IPS DF 6.9 (cell line): ENCODE measurements around the gene MYO5A.
"Not testable (repeated sequence)": the region's sequence is repeated elsewhere in the genome, so short reads cannot be mapped to it uniquely, and the experiment has no call there.

Experiments
- DNase-seq: peaks from one replicate; pipeline ENCODE4 v3.0.0-alpha.2; 2013; ENCODE audit warnings: low read depth, low spot score
- H3K27ac ChIP-seq: one replicate; pipeline ENCODE4 v1.5.1; 2013; ENCODE audit warnings: low read length, control low read depth
- H3K27me3 ChIP-seq: 2 replicates; pipeline ENCODE4 v1.6.1; 2013; ENCODE audit warnings: mild to moderate bottlenecking, low read length; ENCODE audit not compliant: control insufficient read depth, insufficient read depth
- H3K36me3 ChIP-seq: 2 replicates; pipeline ENCODE4 v1.6.1; 2013; ENCODE audit warnings: low read length; ENCODE audit not compliant: control insufficient read depth, insufficient read depth
- H3K4me1 ChIP-seq: 2 replicates; pipeline ENCODE4 v1.6.1; 2013; ENCODE audit warnings: low read length; ENCODE audit not compliant: control insufficient read depth, insufficient read depth
- H3K4me3 ChIP-seq: 2 replicates; pipeline ENCODE4 v1.5.1; 2013; ENCODE audit warnings: mild to moderate bottlenecking, low read length
- H3K9me3 ChIP-seq: 2 replicates; pipeline ENCODE4 v1.6.1; 2013; ENCODE audit warnings: low read length, inconsistent platforms; ENCODE audit not compliant: control insufficient read depth, insufficient read depth
- WGBS: extraction: QIAGEN DNeasy Blood & Tissue Kit; methylation state at CpG from one replicate; pipeline ENCODE4 v1.1.7; 2013; ENCODE audit warnings: mixed read lengths, missing lambda C conversion rate; ENCODE audit not compliant: insufficient read length, insufficient coverage; 5-methylcytosine and 5-hydroxymethylcytosine counted together

The MYO5A gene

DNA sequence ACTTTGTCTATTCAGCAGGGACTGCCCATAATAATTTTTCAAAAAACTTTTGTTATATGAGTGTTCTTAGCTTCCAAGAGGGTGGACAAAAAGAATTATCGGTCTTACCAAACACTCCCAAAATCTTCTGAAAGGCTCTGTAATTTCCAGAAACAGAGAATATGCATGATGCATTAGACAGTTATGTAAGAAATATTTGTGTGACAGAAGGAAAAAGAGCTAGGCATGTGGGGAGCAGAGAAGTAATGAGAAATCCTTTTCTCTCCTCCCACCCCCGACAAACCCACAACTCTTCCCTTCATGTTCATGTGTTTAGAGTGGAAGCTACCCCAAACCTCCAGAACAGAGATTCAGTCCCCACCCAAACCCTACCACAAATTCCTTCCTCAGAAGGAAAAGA, 86.8 kb downstream of the MYO5A start:
- Histone ChIP-seq H3K27me3 (no peaks in the 10 kb centered on the region), H3K27ac (no peak overlapping the region), H3K4me1 (peaks cover 2% of the 10 kb centered on the region; the same call in 1 of the 2 replicates), H3K9me3 (peaks cover 4% of the 10 kb centered on the region), H3K36me3 (no peaks in the 10 kb centered on the region; the same call in 1 of the 2 replicates), H3K4me3 (no peak overlapping the region)
- no CpG with 5 or more reads among the region's 2 CpGs for WGBS
- no peak for DNase-seq

DNA sequence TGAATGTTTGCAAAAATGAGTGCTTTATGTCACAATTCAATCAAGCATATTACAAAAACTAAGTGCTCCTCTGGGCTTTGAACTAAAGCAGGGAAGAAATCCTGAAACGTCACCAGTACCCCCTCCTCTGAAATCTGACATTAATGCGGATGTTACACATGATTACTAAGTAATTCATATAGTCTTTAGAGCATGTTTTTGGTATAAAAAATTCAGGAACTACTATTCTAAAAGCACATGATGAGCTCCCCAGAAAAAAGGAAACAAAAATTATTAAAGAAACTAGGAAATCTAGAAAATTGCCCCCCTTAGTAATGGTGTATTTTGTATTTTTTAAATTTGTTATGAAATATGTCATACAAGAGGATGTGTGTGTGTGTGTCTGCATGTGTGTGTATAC, 87.7 kb downstream of the MYO5A start:
- Histone ChIP-seq H3K27me3 (no peaks in the 10 kb centered on the region), H3K36me3 (no peaks in the 10 kb centered on the region), H3K4me1 (peaks cover 2% of the 10 kb centered on the region; the same call in 1 of the 2 replicates), H3K9me3 (no peaks in the 10 kb centered on the region; the same call in 1 of the 2 replicates), H3K27ac (no peak overlapping the region), H3K4me3 (no peak overlapping the region)
- WGBS, result no CpG with 5 or more reads among the region's 2 CpGs
- DNase-seq, result no peak

DNA sequence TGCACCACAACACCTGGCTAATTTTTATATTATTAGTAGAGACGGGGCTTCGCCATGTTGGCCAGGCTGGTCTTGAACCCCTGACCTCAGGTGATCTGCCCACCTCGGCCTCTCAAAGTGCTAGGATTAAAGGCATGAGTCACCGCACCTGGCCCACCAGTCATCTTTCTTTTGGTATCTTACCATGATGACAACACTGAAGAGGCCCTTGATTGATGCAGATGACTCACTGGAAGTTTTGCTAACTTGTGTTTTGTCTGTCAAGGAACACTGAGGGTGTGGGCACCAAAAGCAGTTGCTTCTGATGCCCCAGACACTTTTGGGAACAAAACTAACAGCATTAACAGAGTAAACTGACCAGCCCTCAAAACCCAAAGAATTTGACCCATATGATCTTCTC, 88.3 kb downstream of the MYO5A start:
- H3K36me3 ChIP-seq, result no peaks in the 10 kb centered on the region
- peaks cover 2% of the 10 kb centered on the region; the same call in 1 of the 2 replicates for H3K4me1 ChIP-seq
- H3K4me3 ChIP-seq, result no peak overlapping the region
- no CpG with 5 or more reads among the region's 4 CpGs for WGBS
- H3K27me3 ChIP-seq, result no peaks in the 10 kb centered on the region
- no peaks in the 10 kb centered on the region for H3K9me3 ChIP-seq
- DNase-seq, result no peak
- no peak overlapping the region for H3K27ac ChIP-seq

DNA sequence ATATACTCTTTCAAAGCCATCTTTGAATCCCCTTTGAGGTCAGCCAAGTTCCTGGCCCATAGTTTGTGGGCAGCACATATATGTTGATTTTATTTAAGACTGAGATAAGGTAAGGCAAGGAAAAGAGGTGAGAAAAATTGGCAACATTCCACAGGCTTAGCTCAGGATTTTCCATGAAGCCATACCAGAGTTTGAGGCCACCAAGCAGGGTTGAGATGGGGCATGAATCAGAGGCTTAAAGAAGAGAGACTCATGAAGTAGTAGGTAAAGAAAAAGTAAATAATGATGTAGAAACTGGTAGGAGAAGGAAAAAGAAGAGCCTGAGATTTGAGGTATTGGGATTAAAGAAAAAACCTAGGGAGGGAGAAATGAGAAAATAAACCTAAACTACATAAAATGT, 89.2 kb downstream of the MYO5A start:
- H3K27ac ChIP-seq, result no peak overlapping the region

DNA sequence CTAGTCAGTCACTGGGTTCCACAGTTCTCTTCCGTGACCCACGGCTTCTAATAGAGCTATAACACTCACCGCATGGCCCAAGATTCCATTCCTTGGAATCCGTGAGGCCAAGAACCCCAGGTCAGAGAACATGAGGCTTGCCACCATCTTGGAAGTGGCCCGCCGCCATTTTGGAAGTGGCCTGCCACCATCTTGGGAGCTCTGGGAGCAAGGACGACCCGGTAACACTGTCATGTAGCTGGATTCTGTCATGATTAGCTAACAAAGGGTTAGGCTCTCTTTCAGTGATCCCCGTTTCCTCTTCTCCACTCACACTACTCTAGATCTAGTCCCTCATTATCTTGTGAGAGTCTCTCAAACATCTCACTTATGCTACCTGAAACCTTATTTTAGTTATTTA, 89.6 kb downstream of the MYO5A start:
- not testable (repeated sequence) for H3K27me3 ChIP-seq, DNase-seq, H3K36me3 ChIP-seq, H3K4me3 ChIP-seq, H3K4me1 ChIP-seq, H3K27ac ChIP-seq, H3K9me3 ChIP-seq
- WGBS, result no CpG with 5 or more reads among the region's 9 CpGs

More for the DNA sequence above, 89.2 kb downstream of the MYO5A start:
- no peak overlapping the region for H3K4me3 ChIP-seq
- H3K4me1 ChIP-seq, result peaks cover 2% of the 10 kb centered on the region; the same call in 1 of the 2 replicates
- no peak for DNase-seq
- H3K9me3 ChIP-seq, result no peaks in the 10 kb centered on the region
- H3K27me3 ChIP-seq, result no peaks in the 10 kb centered on the region
- H3K36me3 ChIP-seq, result no peaks in the 10 kb centered on the region

DNA sequence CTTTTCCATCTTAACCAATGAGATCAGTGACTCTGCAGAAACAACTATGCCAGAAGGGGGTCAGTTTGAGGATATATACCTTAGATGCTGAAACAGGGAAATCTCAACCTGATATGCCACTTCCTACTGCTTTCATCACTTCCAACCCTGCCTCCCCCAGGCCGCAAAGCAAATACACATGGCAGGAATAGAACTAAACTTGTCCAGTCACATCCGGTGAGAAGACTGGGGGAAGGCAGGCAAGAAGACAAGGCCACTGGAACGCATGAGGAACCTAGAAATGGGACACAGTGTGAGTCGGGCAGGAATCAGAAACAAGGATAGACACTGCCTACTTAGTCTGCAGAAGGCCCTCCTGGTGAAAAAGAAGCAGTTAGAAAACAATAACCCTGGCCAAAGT, 90.6 kb downstream of the MYO5A start:
- peaks cover 2% of the 10 kb centered on the region; the same call in 1 of the 2 replicates for H3K4me1 ChIP-seq
- DNase-seq, result no peak
- no CpG with 5 or more reads among the region's 4 CpGs for WGBS

DNA sequence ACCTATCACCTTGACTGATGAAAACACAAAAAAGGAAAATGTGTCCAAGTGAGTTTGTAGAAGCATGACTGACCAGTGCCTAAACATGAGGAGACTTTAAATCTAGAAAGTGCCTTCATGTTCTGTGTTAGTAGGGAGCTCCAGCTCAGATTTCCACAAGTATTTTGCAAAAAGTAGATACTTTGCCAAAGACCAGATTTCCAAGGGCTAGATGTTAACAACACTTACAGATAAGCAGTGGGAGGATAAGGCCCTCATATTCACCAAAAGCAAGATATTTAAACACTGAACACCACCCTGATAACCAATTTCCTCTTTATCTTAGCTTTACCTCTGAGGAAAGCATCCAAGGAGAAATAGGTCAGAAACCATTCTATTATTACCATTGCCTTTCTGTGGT, 91.0 kb downstream of the MYO5A start:
- Histone ChIP-seq H3K36me3 (no peaks in the 10 kb centered on the region), H3K4me3 (no peak overlapping the region), H3K27me3 (no peaks in the 10 kb centered on the region), H3K27ac (no peak overlapping the region), H3K9me3 (no peaks in the 10 kb centered on the region), H3K4me1 (peaks cover 2% of the 10 kb centered on the region; the same call in 1 of the 2 replicates)
- DNase-seq, result no peak

More for the DNA sequence above, 90.6 kb downstream of the MYO5A start:
- no peaks in the 10 kb centered on the region for H3K36me3 ChIP-seq
- no peaks in the 10 kb centered on the region for H3K27me3 ChIP-seq
- no peaks in the 10 kb centered on the region for H3K9me3 ChIP-seq
- H3K4me3 ChIP-seq, result no peak overlapping the region
- H3K27ac ChIP-seq, result no peak overlapping the region

DNA sequence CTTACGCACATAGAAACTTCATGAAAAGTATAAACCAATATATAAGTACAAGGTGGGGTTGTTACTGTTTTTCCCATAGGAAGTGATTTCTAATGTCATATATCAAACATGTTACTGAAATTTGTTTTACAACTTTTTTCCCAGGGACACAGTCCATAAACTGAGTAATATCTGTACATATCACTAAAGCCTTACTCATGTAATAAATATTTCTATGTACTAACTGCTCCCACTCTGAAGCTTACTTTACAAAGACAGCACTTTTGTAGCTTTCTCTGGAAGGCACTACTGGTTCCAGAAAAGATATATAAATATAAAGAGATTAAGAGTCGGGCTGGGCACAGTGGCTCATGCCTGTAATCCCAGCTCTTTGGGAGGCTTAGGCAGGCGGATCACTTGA, 91.7 kb downstream of the MYO5A start:
- H3K36me3 ChIP-seq, result no peaks in the 10 kb centered on the region
- peaks cover 2% of the 10 kb centered on the region; the same call in 1 of the 2 replicates for H3K4me1 ChIP-seq
- H3K9me3 ChIP-seq, result no peaks in the 10 kb centered on the region
- no peak overlapping the region for H3K27ac ChIP-seq
- DNase-seq, result no peak
- no peaks in the 10 kb centered on the region for H3K27me3 ChIP-seq
- no CpG with 5 or more reads among the region's 3 CpGs for WGBS
- H3K4me3 ChIP-seq, result no peak overlapping the region

DNA sequence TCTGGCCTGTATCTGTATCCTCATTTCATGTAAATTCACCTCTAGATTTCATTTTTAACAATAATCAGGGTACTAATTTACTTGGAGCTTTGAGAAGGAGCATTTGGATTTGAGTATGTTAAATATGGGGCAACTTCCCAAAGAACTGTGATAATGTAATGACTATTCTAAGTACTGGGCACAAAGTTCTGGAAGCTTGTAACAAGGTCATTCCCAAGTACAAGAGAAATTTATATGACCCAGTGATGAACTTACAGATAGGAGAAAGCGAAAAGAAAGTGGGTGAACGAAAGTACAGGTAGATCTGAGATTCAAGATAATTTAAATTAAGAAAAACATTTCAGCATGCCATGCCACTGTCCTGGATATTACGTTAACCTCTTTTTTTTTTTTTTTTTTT, 93.8 kb downstream of the MYO5A start:
- DNase-seq, result no peak
- peaks cover 2% of the 10 kb centered on the region; the same call in 1 of the 2 replicates for H3K4me1 ChIP-seq
- H3K9me3 ChIP-seq, result no peaks in the 10 kb centered on the region
- H3K27ac ChIP-seq, result no peak overlapping the region
- no peaks in the 10 kb centered on the region for H3K36me3 ChIP-seq
- WGBS, result no CpG with 5 or more reads among the region's 3 CpGs
- H3K4me3 ChIP-seq, result no peak overlapping the region
- H3K27me3 ChIP-seq, result no peaks in the 10 kb centered on the region

DNA sequence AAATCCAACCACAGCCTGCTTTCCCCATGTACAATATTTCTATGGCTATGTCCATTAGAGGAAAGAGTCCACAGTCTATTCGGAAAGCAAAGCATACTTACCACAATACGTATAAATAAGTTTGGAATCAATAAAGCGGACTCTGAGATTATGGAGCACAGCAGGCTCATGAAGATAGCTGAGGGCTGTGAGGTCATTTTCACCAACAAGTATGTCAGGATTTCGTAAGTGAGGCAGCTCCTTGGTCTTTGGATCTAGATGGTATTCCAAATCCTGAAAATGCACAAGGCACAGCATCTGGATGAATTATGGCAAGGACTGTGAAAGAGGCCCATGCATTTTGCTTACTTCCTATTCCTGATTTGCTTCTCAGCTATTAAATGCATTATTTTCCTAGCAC, 100.4 kb downstream of the MYO5A start:
- Histone ChIP-seq H3K27ac (no peak overlapping the region), H3K4me1 (no peaks in the 10 kb centered on the region), H3K36me3 (no peaks in the 10 kb centered on the region), H3K4me3 (no peak overlapping the region), H3K9me3 (no peaks in the 10 kb centered on the region), H3K27me3 (no peaks in the 10 kb centered on the region)
- no peak for DNase-seq
- no CpG with 5 or more reads among the region's 4 CpGs for WGBS

DNA sequence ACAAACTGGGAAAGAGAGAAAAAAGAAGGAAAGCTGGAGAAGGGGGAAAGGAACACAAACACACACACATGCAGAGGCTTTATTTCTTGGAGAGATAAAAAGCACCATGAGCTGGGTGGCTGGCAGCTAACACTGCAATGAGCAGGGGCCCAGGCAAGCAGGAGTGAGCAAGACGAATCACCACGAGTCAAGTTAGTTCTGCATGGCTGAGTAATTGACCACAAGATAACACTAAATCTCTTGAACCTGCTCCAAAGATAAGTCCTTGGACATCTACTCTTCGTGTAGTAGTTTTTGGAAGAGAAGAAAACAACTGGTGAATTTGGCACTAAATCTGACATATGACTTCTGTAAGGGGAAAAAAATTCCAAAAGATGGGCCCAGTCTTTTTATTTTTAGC, 100.9 kb downstream of the MYO5A start:
- Histone ChIP-seq H3K27ac (no peak overlapping the region), H3K27me3 (no peaks in the 10 kb centered on the region), H3K4me3 (no peak overlapping the region), H3K36me3 (no peaks in the 10 kb centered on the region), H3K9me3 (no peaks in the 10 kb centered on the region), H3K4me1 (no peaks in the 10 kb centered on the region)
- WGBS, result no CpG with 5 or more reads among the region's 3 CpGs
- no peak for DNase-seq
